ENCODE data around the gene TRIM69.
A peak's percentile ranks its signal among the peaks of the same experiment; 100 is the strongest.

The TRIM69 gene

GRCh38 chr15:44710236-44711095 is 25.9 kb upstream of the TRIM69 start:
- TF ChIP-seq, protein P1, sequence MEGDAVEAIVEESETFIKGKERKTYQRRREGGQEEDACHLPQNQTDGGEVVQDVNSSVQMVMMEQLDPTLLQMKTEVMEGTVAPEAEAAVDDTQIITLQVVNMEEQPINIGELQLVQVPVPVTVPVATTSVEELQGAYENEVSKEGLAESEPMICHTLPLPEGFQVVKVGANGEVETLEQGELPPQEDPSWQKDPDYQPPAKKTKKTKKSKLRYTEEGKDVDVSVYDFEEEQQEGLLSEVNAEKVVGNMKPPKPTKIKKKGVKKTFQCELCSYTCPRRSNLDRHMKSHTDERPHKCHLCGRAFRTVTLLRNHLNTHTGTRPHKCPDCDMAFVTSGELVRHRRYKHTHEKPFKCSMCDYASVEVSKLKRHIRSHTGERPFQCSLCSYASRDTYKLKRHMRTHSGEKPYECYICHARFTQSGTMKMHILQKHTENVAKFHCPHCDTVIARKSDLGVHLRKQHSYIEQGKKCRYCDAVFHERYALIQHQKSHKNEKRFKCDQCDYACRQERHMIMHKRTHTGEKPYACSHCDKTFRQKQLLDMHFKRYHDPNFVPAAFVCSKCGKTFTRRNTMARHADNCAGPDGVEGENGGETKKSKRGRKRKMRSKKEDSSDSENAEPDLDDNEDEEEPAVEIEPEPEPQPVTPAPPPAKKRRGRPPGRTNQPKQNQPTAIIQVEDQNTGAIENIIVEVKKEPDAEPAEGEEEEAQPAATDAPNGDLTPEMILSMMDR (IDR thresholded peaks at IDR 0.05; ENCODE audit: low read depth, low read length, missing control alignments): peak; percentile 60
- in situ Hi-C loops (cut with HindIII; ENCODE audit: low pct_ligation_motif_present, low sequenced_read_pairs): no loop called here
- DNase-seq: peak; percentile 45
- Histone ChIP-seq H3K27ac (peak overlapping the region; percentile 93), H3K4me3 (ENCODE audit: low read depth, low read length) (peak overlapping the region; percentile 99), H3K27me3 (replicated peaks) (no peaks in the 10 kb centered on the region), H3K36me3 (replicated peaks) (peaks cover 10% of the 10 kb centered on the region)

DNA sequence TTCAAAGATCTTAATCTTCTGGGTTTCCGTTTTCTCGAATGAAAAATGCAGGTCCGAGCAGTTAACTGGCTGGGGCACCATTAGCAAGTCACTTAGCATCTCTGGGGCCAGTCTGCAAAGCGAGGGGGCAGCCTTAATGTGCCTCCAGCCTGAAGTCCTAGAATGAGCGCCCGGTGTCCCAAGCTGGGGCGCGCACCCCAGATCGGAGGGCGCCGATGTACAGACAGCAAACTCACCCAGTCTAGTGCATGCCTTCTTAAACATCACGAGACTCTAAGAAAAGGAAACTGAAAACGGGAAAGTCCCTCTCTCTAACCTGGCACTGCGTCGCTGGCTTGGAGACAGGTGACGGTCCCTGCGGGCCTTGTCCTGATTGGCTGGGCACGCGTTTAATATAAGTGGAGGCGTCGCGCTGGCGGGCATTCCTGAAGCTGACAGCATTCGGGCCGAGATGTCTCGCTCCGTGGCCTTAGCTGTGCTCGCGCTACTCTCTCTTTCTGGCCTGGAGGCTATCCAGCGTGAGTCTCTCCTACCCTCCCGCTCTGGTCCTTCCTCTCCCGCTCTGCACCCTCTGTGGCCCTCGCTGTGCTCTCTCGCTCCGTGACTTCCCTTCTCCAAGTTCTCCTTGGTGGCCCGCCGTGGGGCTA is 25.1 kb upstream of the TRIM69 start, which contains the start of the genes B2M and PATL2:
TSS of gene B2M (plus strand) at position 422 of the 647 bp plus-strand sequence. CDS start at position 452, 30 bp downstream.
TSS of gene PATL2 (minus strand) at position 228 of the 647 bp plus-strand sequence. CDS start 34,833 bp downstream, outside the sequence.
- peak within 1 kb of the TSS; percentile 99 for H3K4me3 ChIP-seq (ENCODE audit: low read depth, low read length)
- TF ChIP-seq, protein P1 (IDR thresholded peaks at IDR 0.05; ENCODE audit: low read depth, low read length, missing control alignments): peak; percentile 6
- in situ Hi-C loops (cut with HindIII; ENCODE audit: low pct_ligation_motif_present, low sequenced_read_pairs): no loop called here

GRCh38 chr15:44711743-44712345 is 24.5 kb upstream of the TRIM69 start:
- Histone ChIP-seq H3K27ac (peak overlapping the region; percentile 93), H3K27me3 (replicated peaks) (no peaks in the 10 kb centered on the region), H3K4me3 (ENCODE audit: low read depth, low read length) (peak overlapping the region; percentile 99), H3K36me3 (replicated peaks) (peaks cover 23% of the 10 kb centered on the region)
- in situ Hi-C loops (cut with HindIII; ENCODE audit: low pct_ligation_motif_present, low sequenced_read_pairs): no loop called here
- no peak for DNase-seq
- TF ChIP-seq, protein P1 (IDR thresholded peaks at IDR 0.05; ENCODE audit: low read depth, low read length, missing control alignments): no peak

More for the DNA sequence above, 25.1 kb upstream of the TRIM69 start, which contains the start of the genes B2M and PATL2:
- peaks cover 17% of the 10 kb centered on the region for H3K36me3 ChIP-seq (replicated peaks)
- H3K27ac ChIP-seq: peak within 1 kb of the TSS; percentile 93
- H3K27me3 ChIP-seq (replicated peaks): no peaks in the 10 kb centered on the region
- DNase-seq: peak; percentile 95

DNA sequence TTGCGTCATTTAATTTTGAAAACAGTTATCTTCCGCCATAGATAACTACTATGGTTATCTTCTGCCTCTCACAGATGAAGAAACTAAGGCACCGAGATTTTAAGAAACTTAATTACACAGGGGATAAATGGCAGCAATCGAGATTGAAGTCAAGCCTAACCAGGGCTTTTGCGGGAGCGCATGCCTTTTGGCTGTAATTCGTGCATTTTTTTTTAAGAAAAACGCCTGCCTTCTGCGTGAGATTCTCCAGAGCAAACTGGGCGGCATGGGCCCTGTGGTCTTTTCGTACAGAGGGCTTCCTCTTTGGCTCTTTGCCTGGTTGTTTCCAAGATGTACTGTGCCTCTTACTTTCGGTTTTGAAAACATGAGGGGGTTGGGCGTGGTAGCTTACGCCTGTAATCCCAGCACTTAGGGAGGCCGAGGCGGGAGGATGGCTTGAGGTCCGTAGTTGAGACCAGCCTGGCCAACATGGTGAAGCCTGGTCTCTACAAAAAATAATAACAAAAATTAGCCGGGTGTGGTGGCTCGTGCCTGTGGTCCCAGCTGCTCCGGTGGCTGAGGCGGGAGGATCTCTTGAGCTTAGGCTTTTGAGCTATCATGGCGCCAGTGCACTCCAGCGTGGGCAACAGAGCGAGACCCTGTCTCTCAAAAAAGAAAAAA is 23.9 kb upstream of the TRIM69 start:
- Histone ChIP-seq H3K27ac (peak overlapping the region; percentile 93), H3K4me3 (ENCODE audit: low read depth, low read length) (peak overlapping the region; percentile 99), H3K27me3 (replicated peaks) (no peaks in the 10 kb centered on the region), H3K36me3 (replicated peaks) (peaks cover 30% of the 10 kb centered on the region)
- TF ChIP-seq, protein P1 (IDR thresholded peaks at IDR 0.05; ENCODE audit: low read depth, low read length, missing control alignments): no peak
- DNase-seq: peak; percentile 85
- in situ Hi-C loops (cut with HindIII; ENCODE audit: low pct_ligation_motif_present, low sequenced_read_pairs): no loop called here
